Adrenal gland (tissue), 12 donors: ENCODE data around the gene ANKRD11. TPM values are rescaled to one million over a fixed set of nuclear protein-coding genes. Genes with fewer than 3 reads are reported as not detected.

Source experiments
- DNase-seq, 7 donors: peaks; one replicate each; pipeline ENCODE4 v3.0.0-alpha.2; 2019 to 2020
- H3K27ac ChIP-seq, 5 donors: fragments of 200-600 bp; sonication (generic) in 4 of 5; 1 replicate in 3 of 5; 2 replicates in 2 of 5; pipeline versions ENCODE4 v1.5.1 to v1.8.0; 2016 to 2020; ENCODE audit warnings: mild to moderate bottlenecking in 1 of 5
- H3K27me3 ChIP-seq: fragments of 200-600 bp; 2 replicates; pipeline ENCODE4 v1.8.0; 2021
- H3K36me3 ChIP-seq, 2 donors: fragments of 200-600 bp; replicated peaks in 1 of 2; 1 replicate in 1 of 2; 2 replicates in 1 of 2; pipeline versions ENCODE4 v1.5.1 to v1.8.0; 2018 to 2022
- H3K4me1 ChIP-seq, 2 donors: fragments of 200-600 bp; replicated peaks in 1 of 2; 1 replicate in 1 of 2; 2 replicates in 1 of 2; pipeline versions ENCODE4 v1.5.1 to v1.8.0; 2018 to 2021
- H3K4me3 ChIP-seq, 4 donors: fragments of 200-600 bp; sonication (generic) in 3 of 4; one replicate each; pipeline ENCODE4 v1.5.1; 2016 to 2018
- H3K9me3 ChIP-seq, 3 donors: fragments of 200-600 bp; sonication (generic) in 1 of 3; replicated peaks in 1 of 3; 1 replicate in 2 of 3; 2 replicates in 1 of 3; pipeline versions ENCODE4 v1.5.1 to v1.8.0; 2016 to 2021
- CTCF ChIP-seq, 6 experiments: fragments of 450-650 bp in 4 of 6; fragments of 200-600 bp in 2 of 6; sonication (generic) in 1 of 6; IDR thresholded peaks; 1 replicate in 5 of 6; 2 replicates in 1 of 6; pipeline versions ENCODE4 v1.5.1 to v1.8.0; 2016 to 2021; ENCODE audit warnings: antibody characterized with exemption in 6 of 6, mild to moderate bottlenecking in 2 of 6, moderate library complexity in 1 of 6
- POLR2A ChIP-seq, 2 donors: fragments of 450-650 bp; IDR thresholded peaks; one replicate each; pipeline ENCODE4 v1.6.1; 2017; ENCODE audit warnings: antibody characterized with exemption in 2 of 2, mild to moderate bottlenecking in 2 of 2, moderate library complexity in 1 of 2
- WGBS, 4 donors: extraction: QIAGEN DNeasy Blood & Tissue Kit in 2 of 4; methylation state at CpG; one replicate each; pipeline versions ENCODE4 v1.1.5 to v1.1.7; 2013 to 2017; 5-methylcytosine and 5-hydroxymethylcytosine counted together
- intact Hi-C, 2 donors: fragments of 100-400 bp; cut with DNase I; formaldehyde crosslinking; loops; one replicate each; pipeline versions ENCODE4 v1.14.1 to v1.15.0; 2022 to 2023
- polyA plus RNA-seq, 3 donors: library from polyadenylated mRNA; stranded (reverse); fragments of 200-250 nt in 2 of 3; fragments of 350-450 nt in 1 of 3; fragmentation: Illumina TruSeq in 1 of 3; extraction: RNeasy Lipid Tissue Mini Kit (QIAGEN cat#74804) in 1 of 3; gene quantifications; one replicate each; pipeline ENCODE4 v1.2.3, GENCODE V29; 2013 to 2014
- small RNA-seq, 2 donors: library from RNA; depleted of rRNA; stranded (forward); fragments of <200 nt; gene quantifications; one replicate each; pipeline ENCODE3, GENCODE V24; 2016
- total RNA-seq, 9 donors: library from RNA; depleted of rRNA in 4 of 9; stranded (reverse); fragments of >200 nt in 4 of 9; fragments of 120-200 nt in 1 of 9; fragmentation: NEBNext Ultra II Directional in 1 of 9; extraction: Animal tissue kit (Norgen Biotek cat#: 25700) in 1 of 9; gene quantifications; one replicate each; pipeline versions ENCODE4 v1.1.0 to v1.2.4, GENCODE V29; 2013 to 2023
- donor health status: healthy with polysubstance abuse.
- donor health status: Bipolar disorder and iron deficiency.
- donor health status: DM: yes; HTN: yes; CAD: no.
- donor health status: DM: no; HTN: no; CAD: no.
- donor health status: DM: no; HTN: no; CAD: no.
- donor health status: DM: yes; HTN: yes; CAD: no.

ANKRD11 gene
- total and polyA plus RNA-seq, 12 donors = 29.7 to 127 (median 80.1) TPM

- Histone ChIP-seq H3K4me3 (no peak overlapping the region), H3K27me3 (no peaks in the 10 kb centered on the region), H3K9me3 (no peaks in the 10 kb centered on the region), H3K27ac (no peak overlapping the region), H3K36me3 (peaks cover 0 to 27% of the 10 kb centered on the region in 2 donors), H3K4me1 (peaks cover 18 to 29% of the 10 kb centered on the region in 2 donors)
- WGBS, 4 donors = 63 to 82% (median 68%) methylated on average over 5 of the region's 5 CpGs
- intact Hi-C loops = loop anchor here in 1 of 2 donors (5.0 kb wide), 1 partner anchor 277 kb away; no protein-coding TSS in a partner anchor
- no peak for DNase-seq
- TF ChIP-seq POLR2A (IDR thresholded peaks at IDR 0.05) (no peak), CTCF (IDR thresholded peaks at IDR 0.05) (no peak)
These were observed 271.0 kb downstream of the ANKRD11 start for GRCh38 chr16:89219365-89219764.

Small RNAs within 50 kb of the gene (small RNA-seq; reads per million reads assigned to genes)
- 0 reads per million in 2 donors for gene RNU6-430P

Other genes starting within 250 kb of the ANKRD11 start
- gene SPG7, start 17.8 kb upstream of the ANKRD11 start, total RNA-seq = 100 to 1,000 TPM in 8 of 9 donors, 10 to 100 TPM in 1; 91.0 to 246 (median 138) TPM
- gene SPG7, start 17.8 kb upstream of the ANKRD11 start, polyA plus RNA-seq = 100 to 1,000 TPM in 2 of 3 donors, 10 to 100 TPM in 1; 57.1 to 250 (median 247) TPM
- over 10,000 TPM in 1 of 9 donors, 1,000 to 10,000 TPM in 8; 1,683 to 12,881 (median 2,396) TPM for gene RPL13, start 70.1 kb upstream of the ANKRD11 start, total RNA-seq
- gene RPL13, start 70.1 kb upstream of the ANKRD11 start, polyA plus RNA-seq = 1,000 to 10,000 TPM in 2 of 3 donors, 100 to 1,000 TPM in 1; 893 to 8,950 (median 4,547) TPM
- 1 to 10 TPM in 2 of 9 donors, under 1 TPM in 4, not detected in 3; 0.15 to 1.8 (median 0.45) TPM for gene CPNE7, start 85.2 kb upstream of the ANKRD11 start, total RNA-seq
- 1 to 10 TPM in 1 of 3 donors, under 1 TPM in 2; 0.35 to 6.8 (median 0.94) TPM for gene CPNE7, start 85.2 kb upstream of the ANKRD11 start, polyA plus RNA-seq
- gene DPEP1, start 123.1 kb upstream of the ANKRD11 start, total RNA-seq = 10 to 100 TPM in 1 of 9 donors, 1 to 10 TPM in 7, under 1 TPM in 1; 0.44 to 27.3 (median 5.0) TPM
- gene DPEP1, start 123.1 kb upstream of the ANKRD11 start, polyA plus RNA-seq = 1 to 10 TPM in 1 of 3 donors, under 1 TPM in 2; 0.60 to 4.1 (median 0.88) TPM
- gene CHMP1A, start 167.1 kb upstream of the ANKRD11 start, total RNA-seq = 10 to 100 TPM; 50.7 to 100.0 (median 64.4) TPM
- gene CHMP1A, start 167.1 kb upstream of the ANKRD11 start, polyA plus RNA-seq = 10 to 100 TPM; 32.5 to 91.5 (median 79.0) TPM
- gene SPATA33, start 167.3 kb upstream of the ANKRD11 start, total RNA-seq = 1 to 10 TPM; 1.9 to 7.5 (median 4.1) TPM
- 10 to 100 TPM in 1 of 3 donors, 1 to 10 TPM in 2; 5.1 to 13.5 (median 6.5) TPM for gene SPATA33, start 167.3 kb upstream of the ANKRD11 start, polyA plus RNA-seq
- 100 to 1,000 TPM in 1 of 9 donors, 10 to 100 TPM in 8; 31.5 to 127 (median 62.1) TPM for gene CDK10, start 196.1 kb upstream of the ANKRD11 start, total RNA-seq
- gene CDK10, start 196.1 kb upstream of the ANKRD11 start, polyA plus RNA-seq = 100 to 1,000 TPM in 2 of 3 donors, 10 to 100 TPM in 1; 29.5 to 289 (median 159) TPM
- gene SPATA2L, start 211.1 kb upstream of the ANKRD11 start, total RNA-seq = 10 to 100 TPM in 5 of 9 donors, 1 to 10 TPM in 4; 3.0 to 29.4 (median 10.4) TPM
- 10 to 100 TPM in 2 of 3 donors, under 1 TPM in 1; 0.20 to 17.5 (median 17.4) TPM for gene SPATA2L, start 211.1 kb upstream of the ANKRD11 start, polyA plus RNA-seq
- gene VPS9D1, start 230.3 kb upstream of the ANKRD11 start, total RNA-seq = 10 to 100 TPM in 8 of 9 donors, 1 to 10 TPM in 1; 7.2 to 39.5 (median 23.2) TPM
- 100 to 1,000 TPM in 1 of 3 donors, 10 to 100 TPM in 1, 1 to 10 TPM in 1; 3.9 to 102 (median 62.3) TPM for gene VPS9D1, start 230.3 kb upstream of the ANKRD11 start, polyA plus RNA-seq
- gene ZNF276, start 231.0 kb upstream of the ANKRD11 start, total RNA-seq = 10 to 100 TPM; 11.8 to 35.0 (median 21.8) TPM
- gene ZNF276, start 231.0 kb upstream of the ANKRD11 start, polyA plus RNA-seq = 10 to 100 TPM in 2 of 3 donors, 1 to 10 TPM in 1; 9.3 to 84.5 (median 76.0) TPM